Measurements from ENCODE around the gene TSC22D1.

TSC22D1 gene

GRCh38 chr13:44393391-44393790 lies 182.7 kb downstream of the TSC22D1 start:
- in situ Hi-C loops (cut with MboI; ENCODE audit: low sequenced_read_pairs, unreplicated experiment) = no loop called here
- no peak for TF ChIP-seq CTCF (IDR thresholded peaks at IDR 0.05; ENCODE audit: borderline replicate concordance, control extremely low read depth, extremely low read depth, insufficient read depth, missing control alignments)
- no peak for DNase-seq (ENCODE audit: low spot score)

GRCh38 chr13:44389876-44390275 lies 186.3 kb downstream of the TSC22D1 start:
- in situ Hi-C loops (cut with MboI; ENCODE audit: low sequenced_read_pairs, unreplicated experiment) = no loop called here
- no peak for TF ChIP-seq CTCF (IDR thresholded peaks at IDR 0.05; ENCODE audit: borderline replicate concordance, control extremely low read depth, extremely low read depth, insufficient read depth, missing control alignments)
- no peak for DNase-seq (ENCODE audit: low spot score)

GRCh38 chr13:44389060-44389666 lies 187.0 kb downstream of the TSC22D1 start:
- DNase-seq (ENCODE audit: low spot score) = no peak
- no peak for TF ChIP-seq CTCF (IDR thresholded peaks at IDR 0.05; ENCODE audit: borderline replicate concordance, control extremely low read depth, extremely low read depth, insufficient read depth, missing control alignments)
- in situ Hi-C loops (cut with MboI; ENCODE audit: low sequenced_read_pairs, unreplicated experiment) = no loop called here

- TF ChIP-seq CTCF (IDR thresholded peaks at IDR 0.05; ENCODE audit: borderline replicate concordance, control extremely low read depth, extremely low read depth, insufficient read depth, missing control alignments) = no peak
- no peak for DNase-seq (ENCODE audit: low spot score)
- in situ Hi-C loops (cut with MboI; ENCODE audit: low sequenced_read_pairs, unreplicated experiment) = no loop called here
These were observed 187.6 kb downstream of the TSC22D1 start for GRCh38 chr13:44388427-44389059.

- in situ Hi-C loops (cut with MboI; ENCODE audit: low sequenced_read_pairs, unreplicated experiment) = no loop called here
- no peak for DNase-seq (ENCODE audit: low spot score)
- TF ChIP-seq CTCF (IDR thresholded peaks at IDR 0.05; ENCODE audit: borderline replicate concordance, control extremely low read depth, extremely low read depth, insufficient read depth, missing control alignments) = no peak
These were observed 189.1 kb downstream of the TSC22D1 start for GRCh38 chr13:44386913-44387556.

GRCh38 chr13:44385847-44386246 lies 190.3 kb downstream of the TSC22D1 start:
- in situ Hi-C loops (cut with MboI; ENCODE audit: low sequenced_read_pairs, unreplicated experiment) = no loop called here
- no peak for DNase-seq (ENCODE audit: low spot score)
- no peak for TF ChIP-seq CTCF (IDR thresholded peaks at IDR 0.05; ENCODE audit: borderline replicate concordance, control extremely low read depth, extremely low read depth, insufficient read depth, missing control alignments)

Data from GM13976 (cell line).